Calu3 (cell line): Measurements from ENCODE around the gene GSK3B. TPM values are rescaled to one million over a fixed set of nuclear protein-coding genes. Genes with fewer than 3 reads are reported as not detected.

Experiments used
- BruUV-seq: library from RNA; stranded (reverse); fragments of 400-500 nt; replicated peaks from 2 replicates; lab custom pipeline; 2021; lab: Mats Ljungman, UMichigan
- CTCF ChIA-PET: fragments of 300-600 bp; sonication (Branson Sonifier 250); formaldehyde crosslinking; loops from one replicate; lab custom pipeline; 2022; ENCODE audit warnings: antibody characterized with exemption; lab: Charles Lee
- DNase-seq: peaks from one replicate; pipeline ENCODE4 v3.0.0; 2022
- H3K27ac Mint-ChIP-seq: one replicate; pipeline ENCODE4 v1.8.0; 2022; ENCODE audit warnings: mixed read lengths; ENCODE audit not compliant: unreplicated experiment
- H3K27me3 Mint-ChIP-seq: one replicate; pipeline ENCODE4 v1.8.0; 2022; ENCODE audit warnings: mixed read lengths; ENCODE audit not compliant: unreplicated experiment
- H3K36me3 Mint-ChIP-seq: one replicate; pipeline ENCODE4 v1.8.0; 2022; ENCODE audit warnings: mild to moderate bottlenecking, moderate library complexity, mixed read lengths; ENCODE audit not compliant: insufficient read depth, unreplicated experiment
- H3K4me1 Mint-ChIP-seq: one replicate; pipeline ENCODE4 v1.8.0; 2022; ENCODE audit warnings: mild to moderate bottlenecking, low read depth, mixed read lengths; ENCODE audit not compliant: unreplicated experiment
- H3K4me3 Mint-ChIP-seq: one replicate; pipeline ENCODE4 v1.8.0; 2022; ENCODE audit warnings: mild to moderate bottlenecking, low read depth, moderate library complexity, mixed read lengths; ENCODE audit not compliant: unreplicated experiment
- H3K9me3 Mint-ChIP-seq: one replicate; pipeline ENCODE4 v1.8.0; 2022; ENCODE audit warnings: low read depth, mixed read lengths; ENCODE audit not compliant: unreplicated experiment
- intact Hi-C: fragments of 100-400 bp; cut with micrococcal nuclease; formaldehyde crosslinking; loops from one replicate; pipeline ENCODE4 v1.10.0; 2022; ENCODE audit not compliant: unreplicated experiment
- total RNA-seq: library from RNA; stranded (reverse); gene quantifications from 2 replicates; pipeline ENCODE4 v1.2.3, GENCODE V29; 2022
- TF ChIP-seq, protein P1 (sequence below): fragments of 200-600 bp; IDR thresholded peaks from one replicate; pipeline ENCODE4 v1.8.0; 2022; ENCODE audit warnings: antibody characterized with exemption; ENCODE audit not compliant: unreplicated experiment

Gene GSK3B
- total RNA-seq, 1 experiment from 2014 or later: 48.6 TPM

GRCh38 chr3:120049881-120050539, 44.2 kb downstream of the GSK3B start:
- TF ChIP-seq, protein P1, sequence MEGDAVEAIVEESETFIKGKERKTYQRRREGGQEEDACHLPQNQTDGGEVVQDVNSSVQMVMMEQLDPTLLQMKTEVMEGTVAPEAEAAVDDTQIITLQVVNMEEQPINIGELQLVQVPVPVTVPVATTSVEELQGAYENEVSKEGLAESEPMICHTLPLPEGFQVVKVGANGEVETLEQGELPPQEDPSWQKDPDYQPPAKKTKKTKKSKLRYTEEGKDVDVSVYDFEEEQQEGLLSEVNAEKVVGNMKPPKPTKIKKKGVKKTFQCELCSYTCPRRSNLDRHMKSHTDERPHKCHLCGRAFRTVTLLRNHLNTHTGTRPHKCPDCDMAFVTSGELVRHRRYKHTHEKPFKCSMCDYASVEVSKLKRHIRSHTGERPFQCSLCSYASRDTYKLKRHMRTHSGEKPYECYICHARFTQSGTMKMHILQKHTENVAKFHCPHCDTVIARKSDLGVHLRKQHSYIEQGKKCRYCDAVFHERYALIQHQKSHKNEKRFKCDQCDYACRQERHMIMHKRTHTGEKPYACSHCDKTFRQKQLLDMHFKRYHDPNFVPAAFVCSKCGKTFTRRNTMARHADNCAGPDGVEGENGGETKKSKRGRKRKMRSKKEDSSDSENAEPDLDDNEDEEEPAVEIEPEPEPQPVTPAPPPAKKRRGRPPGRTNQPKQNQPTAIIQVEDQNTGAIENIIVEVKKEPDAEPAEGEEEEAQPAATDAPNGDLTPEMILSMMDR: no peak
- CTCF ChIA-PET: no interaction called here
- H3K36me3 Mint-ChIP-seq: no peaks in the 10 kb centered on the region
- H3K27me3 Mint-ChIP-seq: no peaks in the 10 kb centered on the region
- no TSS peak for BruUV-seq
- H3K4me3 Mint-ChIP-seq: no peak overlapping the region
- peaks cover 8% of the 10 kb centered on the region for H3K9me3 Mint-ChIP-seq
- H3K27ac Mint-ChIP-seq: no peak overlapping the region
- H3K4me1 Mint-ChIP-seq: peaks cover 33% of the 10 kb centered on the region
- no peak for DNase-seq
- intact Hi-C loops: no loop called here

DNA sequence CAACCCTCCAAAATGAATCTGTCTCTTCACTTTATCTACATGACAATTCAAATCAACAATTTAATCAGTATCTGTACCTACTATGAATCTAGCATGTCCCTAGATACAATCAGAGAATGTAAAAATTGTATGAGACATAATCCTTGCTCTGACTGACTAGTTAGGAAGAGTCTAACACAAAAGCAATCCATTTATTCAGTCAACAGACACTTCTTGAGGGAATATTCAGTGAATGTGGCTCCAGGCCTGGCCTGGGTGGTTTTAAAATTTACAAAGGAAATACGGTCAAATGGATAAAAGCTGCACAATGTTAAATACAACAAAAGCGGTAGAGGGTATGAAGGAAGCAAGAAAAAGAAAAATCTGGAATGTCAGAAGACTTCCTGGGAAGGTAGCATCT, 45.2 kb downstream of the GSK3B start:
- Mint-ChIP-seq H3K4me3 (no peak overlapping the region), H3K36me3 (peaks cover 3% of the 10 kb centered on the region), H3K27me3 (no peaks in the 10 kb centered on the region), H3K9me3 (peaks cover 6% of the 10 kb centered on the region), H3K4me1 (peaks cover 24% of the 10 kb centered on the region), H3K27ac (no peak overlapping the region)
- CTCF ChIA-PET: interaction anchor here (1.0 kb wide), 1 partner anchor 42 kb away, joined by 3 read pairs; no protein-coding TSS in a partner anchor
- DNase-seq: no peak
- intact Hi-C loops: no loop called here
- TF ChIP-seq, protein P1: no peak
- no TSS peak for BruUV-seq

DNA sequence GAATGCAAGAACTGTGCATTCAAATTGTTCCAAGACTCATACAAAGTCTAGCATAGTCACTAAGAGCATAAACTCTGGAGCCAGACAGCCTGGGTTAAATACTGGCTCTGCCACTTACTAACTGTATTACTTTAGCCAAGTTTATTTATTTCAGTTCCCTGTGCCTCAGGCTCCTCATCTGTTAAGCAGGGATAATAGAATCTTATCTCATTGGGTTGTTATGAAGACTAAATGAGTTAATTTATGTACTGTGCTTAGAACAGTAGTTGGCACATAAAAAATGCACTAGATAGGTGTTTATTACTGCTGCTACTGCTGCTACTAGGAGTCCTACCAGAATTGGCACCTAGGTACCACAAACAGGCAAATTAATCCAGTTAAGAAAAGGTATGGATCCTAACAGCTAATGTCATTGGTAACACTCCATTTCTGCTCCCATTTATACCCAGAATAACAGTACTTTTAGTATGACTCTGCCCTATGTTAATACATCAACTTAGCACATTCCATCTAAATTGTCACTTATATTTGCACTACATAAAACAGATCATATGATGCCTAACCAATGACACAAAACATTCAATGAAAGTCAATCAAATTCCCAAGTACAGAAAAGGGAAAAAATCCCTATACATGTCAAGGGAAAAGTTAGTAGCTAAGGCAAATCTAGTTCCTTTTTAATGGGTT, 45.7 kb downstream of the GSK3B start:
- CTCF ChIA-PET: interaction anchor here (1.0 kb wide), 1 partner anchor 41 kb away, joined by 3 read pairs; no protein-coding TSS in a partner anchor
- no peaks in the 10 kb centered on the region for H3K27me3 Mint-ChIP-seq
- BruUV-seq: no TSS peak
- no peak for DNase-seq
- H3K4me3 Mint-ChIP-seq: no peak overlapping the region
- TF ChIP-seq, protein P1: no peak
- H3K4me1 Mint-ChIP-seq: peaks cover 21% of the 10 kb centered on the region
- intact Hi-C loops: no loop called here
- H3K9me3 Mint-ChIP-seq: peaks cover 7% of the 10 kb centered on the region
- H3K36me3 Mint-ChIP-seq: peaks cover 7% of the 10 kb centered on the region
- no peak overlapping the region for H3K27ac Mint-ChIP-seq

- intact Hi-C loops: no loop called here
- TF ChIP-seq, protein P1: no peak
- no TSS peak for BruUV-seq
Observed at GRCh38 chr3:120047686-120048085, 46.6 kb downstream of the GSK3B start.

More at GRCh38 chr3:120047686-120048085, 46.6 kb downstream of the GSK3B start:
- Mint-ChIP-seq H3K36me3 (peaks cover 7% of the 10 kb centered on the region), H3K4me1 (peaks cover 19% of the 10 kb centered on the region), H3K4me3 (no peak overlapping the region), H3K9me3 (peaks cover 13% of the 10 kb centered on the region), H3K27ac (no peak overlapping the region), H3K27me3 (no peaks in the 10 kb centered on the region)
- no peak for DNase-seq
- CTCF ChIA-PET: no interaction called here
